ENCODE measurements around the gene BICRAL. TPM values are rescaled to one million over a fixed set of nuclear protein-coding genes. Genes with fewer than 3 reads are reported as not detected.

BICRAL gene, protein sequence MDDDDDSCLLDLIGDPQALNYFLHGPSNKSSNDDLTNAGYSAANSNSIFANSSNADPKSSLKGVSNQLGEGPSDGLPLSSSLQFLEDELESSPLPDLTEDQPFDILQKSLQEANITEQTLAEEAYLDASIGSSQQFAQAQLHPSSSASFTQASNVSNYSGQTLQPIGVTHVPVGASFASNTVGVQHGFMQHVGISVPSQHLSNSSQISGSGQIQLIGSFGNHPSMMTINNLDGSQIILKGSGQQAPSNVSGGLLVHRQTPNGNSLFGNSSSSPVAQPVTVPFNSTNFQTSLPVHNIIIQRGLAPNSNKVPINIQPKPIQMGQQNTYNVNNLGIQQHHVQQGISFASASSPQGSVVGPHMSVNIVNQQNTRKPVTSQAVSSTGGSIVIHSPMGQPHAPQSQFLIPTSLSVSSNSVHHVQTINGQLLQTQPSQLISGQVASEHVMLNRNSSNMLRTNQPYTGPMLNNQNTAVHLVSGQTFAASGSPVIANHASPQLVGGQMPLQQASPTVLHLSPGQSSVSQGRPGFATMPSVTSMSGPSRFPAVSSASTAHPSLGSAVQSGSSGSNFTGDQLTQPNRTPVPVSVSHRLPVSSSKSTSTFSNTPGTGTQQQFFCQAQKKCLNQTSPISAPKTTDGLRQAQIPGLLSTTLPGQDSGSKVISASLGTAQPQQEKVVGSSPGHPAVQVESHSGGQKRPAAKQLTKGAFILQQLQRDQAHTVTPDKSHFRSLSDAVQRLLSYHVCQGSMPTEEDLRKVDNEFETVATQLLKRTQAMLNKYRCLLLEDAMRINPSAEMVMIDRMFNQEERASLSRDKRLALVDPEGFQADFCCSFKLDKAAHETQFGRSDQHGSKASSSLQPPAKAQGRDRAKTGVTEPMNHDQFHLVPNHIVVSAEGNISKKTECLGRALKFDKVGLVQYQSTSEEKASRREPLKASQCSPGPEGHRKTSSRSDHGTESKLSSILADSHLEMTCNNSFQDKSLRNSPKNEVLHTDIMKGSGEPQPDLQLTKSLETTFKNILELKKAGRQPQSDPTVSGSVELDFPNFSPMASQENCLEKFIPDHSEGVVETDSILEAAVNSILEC
- polyA plus RNA-seq (2012; ENCODE audit: insufficient read length, low read depth) = 4.1 TPM

DNA sequence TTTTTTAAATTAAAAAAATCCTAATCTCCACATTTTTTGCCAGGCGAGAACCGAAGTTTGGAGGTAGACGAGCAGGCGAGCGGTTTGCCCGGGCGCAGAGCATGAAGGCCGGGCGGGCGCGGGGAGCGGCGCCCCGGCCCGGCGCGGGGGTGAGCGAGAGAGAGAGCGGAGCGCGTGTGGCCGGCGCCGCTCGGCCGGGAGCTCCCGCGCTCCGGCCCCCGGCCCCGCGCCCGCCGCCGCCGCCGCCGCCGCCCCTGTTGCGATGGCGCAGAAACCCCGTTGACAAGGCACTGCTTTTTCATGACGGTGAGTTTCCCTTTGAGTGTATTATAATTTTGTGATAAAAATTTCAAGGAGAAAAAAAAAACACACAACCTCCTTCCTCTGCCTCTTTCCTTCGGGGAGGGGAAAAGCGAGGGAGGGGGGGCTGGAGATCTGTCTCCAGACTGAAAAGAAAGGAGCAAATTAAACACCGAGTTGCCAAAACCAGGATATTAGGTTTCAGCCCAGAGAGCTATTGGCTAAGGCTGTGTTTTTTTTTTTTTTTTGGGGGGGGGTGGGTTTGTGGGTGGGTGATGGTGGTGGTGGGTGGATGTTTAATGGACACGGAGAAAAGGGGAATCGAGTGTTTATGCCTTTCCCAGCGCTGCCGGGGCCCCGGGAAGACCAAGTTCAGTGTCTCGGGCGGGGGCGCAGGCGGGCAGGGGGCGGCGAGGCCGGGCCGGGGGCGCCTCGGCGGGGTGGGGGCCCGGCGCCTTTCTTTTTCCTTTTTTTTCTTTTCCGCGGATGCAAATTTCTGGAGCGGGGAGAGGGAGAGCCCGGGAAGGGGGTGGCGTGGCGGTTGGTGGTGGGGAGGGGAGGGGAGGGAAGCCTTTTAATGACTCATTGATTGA, at the start of gene BICRAL:
Gene BICRAL (plus strand): TSS at position 257 of the 893 bp plus-strand sequence. CDS start 39,971 bp downstream, outside the sequence.
- TF ChIP-seq TAF1 (IDR thresholded peaks at IDR 0.05; ENCODE audit: borderline replicate concordance, insufficient read depth, low read length) = peak; percentile 60; the same call in 1 of the 2 replicates
- TF ChIP-seq POLR2AphosphoS5 (IDR thresholded peaks at IDR 0.05; ENCODE audit: low read depth, low read length) = peak; percentile 57; the same call in 1 of the 2 replicates
- no peak for TF ChIP-seq SIN3A (IDR thresholded peaks at IDR 0.05; ENCODE audit: borderline replicate concordance, insufficient read depth, low read length)

DNA sequence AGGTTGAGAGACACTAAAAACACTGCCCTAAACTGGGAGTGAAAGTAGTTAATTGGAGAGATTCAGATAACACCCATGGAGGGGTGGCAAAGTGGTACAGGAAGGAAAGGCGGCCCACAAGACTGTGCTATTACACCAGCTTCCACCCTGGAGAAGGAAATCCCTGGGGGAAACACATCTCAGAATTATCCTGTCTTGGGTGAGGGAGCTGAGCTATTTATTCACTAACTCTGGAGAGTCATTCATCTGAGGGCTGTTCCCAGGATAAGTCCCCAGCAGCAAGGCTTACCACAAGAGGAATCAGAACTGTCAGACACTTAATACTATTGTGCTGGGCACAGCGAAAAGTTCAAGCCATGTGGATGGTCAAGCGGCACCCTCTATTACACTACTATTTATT, 45.9 kb upstream of the BICRAL start:
- no peak for TF ChIP-seq SIN3A (IDR thresholded peaks at IDR 0.05; ENCODE audit: borderline replicate concordance, insufficient read depth, low read length)

GRCh38 chr6:42740725-42741124, 41.1 kb upstream of the BICRAL start:
- TF ChIP-seq POLR2AphosphoS5 (IDR thresholded peaks at IDR 0.05; ENCODE audit: low read depth, low read length) = no peak
- TF ChIP-seq REST (IDR thresholded peaks at IDR 0.05; ENCODE audit: insufficient read depth in 1 of 2, low read depth in 2 of 2, low read length in 2 of 2) = no peak
- TF ChIP-seq FOXP2 (optimal IDR thresholded peaks at IDR 0.05; ENCODE audit: borderline replicate concordance, extremely low read depth, extremely low read length, insufficient read depth) = no peak
- TF ChIP-seq SIN3A (IDR thresholded peaks at IDR 0.05; ENCODE audit: borderline replicate concordance, insufficient read depth, low read length) = no peak
- TF ChIP-seq TAF1 (IDR thresholded peaks at IDR 0.05; ENCODE audit: borderline replicate concordance, insufficient read depth, low read length) = no peak

DNA sequence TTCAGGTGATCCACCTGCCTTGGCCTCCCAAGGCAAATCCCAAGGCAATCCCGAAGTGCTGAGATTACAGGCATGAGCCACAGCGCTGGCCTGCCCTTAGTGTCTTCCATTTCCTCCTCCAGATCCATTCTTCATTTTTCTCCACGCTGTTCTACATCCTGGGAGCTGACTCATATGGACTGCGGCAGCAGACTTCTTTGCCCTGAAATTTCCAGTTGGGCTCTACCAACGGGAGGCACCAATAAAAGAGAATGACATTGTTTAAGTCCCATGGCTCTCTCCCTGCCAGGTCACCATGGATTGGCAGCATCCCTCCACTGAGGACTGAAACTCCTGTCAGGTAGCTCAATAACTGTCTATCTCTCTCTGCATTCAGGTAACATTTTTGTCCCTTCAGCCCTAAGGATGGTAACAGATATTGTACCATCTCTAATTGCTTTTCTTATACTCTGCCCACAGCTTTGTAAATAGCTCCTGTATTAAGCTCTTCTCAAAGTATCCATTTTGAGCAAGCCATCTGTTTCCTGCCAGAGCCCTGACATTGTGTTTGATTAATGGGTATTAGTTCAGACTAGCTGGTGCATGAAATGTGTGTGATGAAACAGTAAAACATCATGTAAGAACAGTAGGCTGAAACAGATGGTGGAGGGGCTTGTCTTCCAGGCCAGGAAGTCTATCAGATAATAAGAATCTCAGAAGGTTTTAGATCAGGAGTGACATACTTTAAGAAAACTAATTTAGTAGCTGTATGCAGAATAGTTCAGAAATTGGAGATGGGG, 39.5 kb upstream of the BICRAL start:
- TF ChIP-seq TAF1 (IDR thresholded peaks at IDR 0.05; ENCODE audit: borderline replicate concordance, insufficient read depth, low read length) (no peak), POLR2AphosphoS5 (IDR thresholded peaks at IDR 0.05; ENCODE audit: low read depth, low read length) (no peak)

DNA sequence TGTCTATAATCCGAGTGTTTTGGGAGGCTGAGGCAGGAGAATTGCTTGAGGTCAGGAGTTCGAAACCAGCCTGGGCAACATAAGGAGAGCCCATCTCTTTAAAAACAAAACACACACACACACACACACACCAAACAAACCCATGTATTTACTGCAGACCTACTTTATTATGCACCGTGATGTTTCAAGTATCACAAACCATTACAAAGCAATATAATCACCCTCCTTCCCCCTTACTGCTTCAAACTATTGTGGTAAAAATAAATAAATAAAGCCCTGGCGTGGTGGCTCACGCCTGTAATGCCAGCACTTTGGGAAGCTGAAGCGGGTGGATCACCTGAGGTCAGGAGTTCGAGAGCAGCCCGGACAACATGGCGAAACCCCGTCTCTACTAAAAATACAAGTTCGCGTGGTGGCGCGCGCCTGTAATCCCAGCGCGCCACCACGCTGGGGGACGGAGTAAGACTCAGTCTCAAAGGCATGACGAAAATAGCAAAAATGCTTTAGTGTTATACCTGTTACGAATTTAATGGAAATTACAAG, 37.4 kb upstream of the BICRAL start:
- no peak for TF ChIP-seq REST (IDR thresholded peaks at IDR 0.05; ENCODE audit: insufficient read depth in 1 of 2, low read depth in 2 of 2, low read length in 2 of 2)
- TF ChIP-seq TAF1 (IDR thresholded peaks at IDR 0.05; ENCODE audit: borderline replicate concordance, insufficient read depth, low read length) = no peak
- TF ChIP-seq POLR2AphosphoS5 (IDR thresholded peaks at IDR 0.05; ENCODE audit: low read depth, low read length) = no peak
- no peak for TF ChIP-seq FOXP2 (optimal IDR thresholded peaks at IDR 0.05; ENCODE audit: borderline replicate concordance, extremely low read depth, extremely low read length, insufficient read depth)
- no peak for TF ChIP-seq SIN3A (IDR thresholded peaks at IDR 0.05; ENCODE audit: borderline replicate concordance, insufficient read depth, low read length)

All from PFSK-1 (cell line).